ENCODE data around the gene NKAIN1.
"Not testable (repeated sequence)": the region's sequence is repeated elsewhere in the genome, so short reads cannot be mapped to it uniquely, and the experiment has no call there.

The NKAIN1 gene

GRCh38 chr1:31203215-31203614, 36.5 kb downstream of the NKAIN1 start:
- no peak for FAIRE-seq

GRCh38 chr1:31201931-31202360, 37.7 kb downstream of the NKAIN1 start:
- no peak for TF ChIP-seq POU2F2 (IDR thresholded peaks at IDR 0.05; ENCODE audit: low read depth, low read length)
- no peak for TF ChIP-seq SPI1 (IDR thresholded peaks at IDR 0.05; ENCODE audit: low read depth, low read length)
- no peak for TF ChIP-seq POLR2AphosphoS5 (IDR thresholded peaks at IDR 0.05; ENCODE audit: low read depth, low read length)
- no peak for TF ChIP-seq TAF1 (IDR thresholded peaks at IDR 0.05; ENCODE audit: low read depth, low read length)
- FAIRE-seq: no peak
- no peak for DNase-seq (ENCODE audit: insufficient read length, low spot score)

More at GRCh38 chr1:31203215-31203614, 36.5 kb downstream of the NKAIN1 start:
- TF ChIP-seq PAX5 (IDR thresholded peaks at IDR 0.05; ENCODE audit: insufficient read depth, low read length, severe bottlenecking): no peak
- DNase-seq (ENCODE audit: insufficient read length, low spot score): no peak

- FAIRE-seq: no peak
- no peak for DNase-seq (ENCODE audit: insufficient read length, low spot score)
- TF ChIP-seq POU2F2 (IDR thresholded peaks at IDR 0.05; ENCODE audit: low read depth, low read length) (no peak), PAX5 (IDR thresholded peaks at IDR 0.05; ENCODE audit: insufficient read depth, low read length, severe bottlenecking) (no peak), TAF1 (IDR thresholded peaks at IDR 0.05; ENCODE audit: low read depth, low read length) (no peak)
Observed at GRCh38 chr1:31199949-31200348, 39.7 kb downstream of the NKAIN1 start.

GRCh38 chr1:31199236-31199790, 40.4 kb downstream of the NKAIN1 start:
- TF ChIP-seq SPI1 (IDR thresholded peaks at IDR 0.05; ENCODE audit: low read depth, low read length) (no peak), TAF1 (IDR thresholded peaks at IDR 0.05; ENCODE audit: low read depth, low read length) (no peak), PAX5 (IDR thresholded peaks at IDR 0.05; ENCODE audit: insufficient read depth, low read length, severe bottlenecking) (no peak), POLR2A (IDR thresholded peaks at IDR 0.05; ENCODE audit: low read depth, low read length) (no peak), POLR2AphosphoS5 (IDR thresholded peaks at IDR 0.05; ENCODE audit: low read depth, low read length) (no peak), POU2F2 (IDR thresholded peaks at IDR 0.05; ENCODE audit: low read depth, low read length) (no peak)
- FAIRE-seq (no peak), DNase-seq (ENCODE audit: insufficient read length, low spot score) (no peak)

- TF ChIP-seq PAX5 (IDR thresholded peaks at IDR 0.05; ENCODE audit: insufficient read depth, low read length, severe bottlenecking) (no peak), SPI1 (IDR thresholded peaks at IDR 0.05; ENCODE audit: low read depth, low read length) (no peak), POLR2A (IDR thresholded peaks at IDR 0.05; ENCODE audit: low read depth, low read length) (no peak), TAF1 (IDR thresholded peaks at IDR 0.05; ENCODE audit: low read depth, low read length) (no peak), POU2F2 (IDR thresholded peaks at IDR 0.05; ENCODE audit: low read depth, low read length) (no peak), POLR2AphosphoS5 (IDR thresholded peaks at IDR 0.05; ENCODE audit: low read depth, low read length) (no peak)
- DNase-seq (ENCODE audit: insufficient read length, low spot score) (no peak), FAIRE-seq (no peak)
Observed at GRCh38 chr1:31198600-31198999, 41.1 kb downstream of the NKAIN1 start.

GRCh38 chr1:31198150-31198549, 41.5 kb downstream of the NKAIN1 start:
- TF ChIP-seq POU2F2 (IDR thresholded peaks at IDR 0.05; ENCODE audit: low read depth, low read length) (no peak), TAF1 (IDR thresholded peaks at IDR 0.05; ENCODE audit: low read depth, low read length) (no peak), PAX5 (IDR thresholded peaks at IDR 0.05; ENCODE audit: insufficient read depth, low read length, severe bottlenecking) (no peak), SPI1 (IDR thresholded peaks at IDR 0.05; ENCODE audit: low read depth, low read length) (no peak), POLR2A (IDR thresholded peaks at IDR 0.05; ENCODE audit: low read depth, low read length) (no peak), POLR2AphosphoS5 (IDR thresholded peaks at IDR 0.05; ENCODE audit: low read depth, low read length) (no peak)
- DNase-seq (ENCODE audit: insufficient read length, low spot score) (no peak), FAIRE-seq (no peak)

GRCh38 chr1:31196685-31197084, 43.0 kb downstream of the NKAIN1 start:
- TF ChIP-seq POU2F2 (IDR thresholded peaks at IDR 0.05; ENCODE audit: low read depth, low read length) (no peak), TAF1 (IDR thresholded peaks at IDR 0.05; ENCODE audit: low read depth, low read length) (no peak), POLR2AphosphoS5 (IDR thresholded peaks at IDR 0.05; ENCODE audit: low read depth, low read length) (no peak)
- DNase-seq (ENCODE audit: insufficient read length, low spot score) (no peak), FAIRE-seq (no peak)

GRCh38 chr1:31195267-31195666, 44.4 kb downstream of the NKAIN1 start:
- FAIRE-seq: not testable (repeated sequence)

GRCh38 chr1:31193729-31194128, 46.0 kb downstream of the NKAIN1 start:
- FAIRE-seq: no peak
- no peak for TF ChIP-seq POLR2A (IDR thresholded peaks at IDR 0.05; ENCODE audit: low read depth, low read length)
- no peak for TF ChIP-seq PAX5 (IDR thresholded peaks at IDR 0.05; ENCODE audit: insufficient read depth, low read length, severe bottlenecking)
- TF ChIP-seq POLR2AphosphoS5 (IDR thresholded peaks at IDR 0.05; ENCODE audit: low read depth, low read length): no peak
- TF ChIP-seq POU2F2 (IDR thresholded peaks at IDR 0.05; ENCODE audit: low read depth, low read length): no peak
- no peak for TF ChIP-seq SPI1 (IDR thresholded peaks at IDR 0.05; ENCODE audit: low read depth, low read length)
- no peak for TF ChIP-seq TAF1 (IDR thresholded peaks at IDR 0.05; ENCODE audit: low read depth, low read length)
- DNase-seq (ENCODE audit: insufficient read length, low spot score): no peak

More at GRCh38 chr1:31195267-31195666, 44.4 kb downstream of the NKAIN1 start:
- DNase-seq (ENCODE audit: insufficient read length, low spot score): not testable (repeated sequence)

- FAIRE-seq (no peak), DNase-seq (ENCODE audit: insufficient read length, low spot score) (no peak)
- TF ChIP-seq SPI1 (IDR thresholded peaks at IDR 0.05; ENCODE audit: low read depth, low read length) (no peak), TAF1 (IDR thresholded peaks at IDR 0.05; ENCODE audit: low read depth, low read length) (no peak), POLR2A (IDR thresholded peaks at IDR 0.05; ENCODE audit: low read depth, low read length) (no peak)
Observed at GRCh38 chr1:31191281-31191680, 48.4 kb downstream of the NKAIN1 start.
